Lower lobe of right lung (tissue), 2 donors: ENCODE measurements around the gene MAGI1. TPM values are rescaled to one million over a fixed set of nuclear protein-coding genes. Genes with fewer than 3 reads are reported as not detected.
"Not testable (repeated sequence)": the region's sequence is repeated elsewhere in the genome, so short reads cannot be mapped to it uniquely, and the experiment has no call there.

Experiments
- ATAC-seq, 2 donors: fragments of 200-7000 bp; cut with Tn5 transposase; one replicate each; pipeline ENCODE4 v1.9.1; 2020 to 2022; ENCODE audit warnings: mild to moderate bottlenecking in 2 of 2, moderate library complexity in 2 of 2
- DNase-seq: peaks from one replicate; pipeline ENCODE4 v3.0.0-alpha.2; 2020
- H3K27ac ChIP-seq: fragments of 200-600 bp; one replicate; pipeline ENCODE4 v1.8.0; 2022
- H3K27me3 ChIP-seq: fragments of 200-600 bp; one replicate; pipeline ENCODE4 v1.8.0; 2022; ENCODE audit warnings: low read depth
- H3K36me3 ChIP-seq: fragments of 200-600 bp; one replicate; pipeline ENCODE4 v1.8.0; 2022; ENCODE audit warnings: mild to moderate bottlenecking
- H3K4me1 ChIP-seq: fragments of 200-600 bp; one replicate; pipeline ENCODE4 v1.8.0; 2022
- H3K4me3 ChIP-seq: fragments of 200-600 bp; one replicate; pipeline ENCODE4 v1.8.0; 2022; ENCODE audit warnings: mild to moderate bottlenecking
- H3K9me3 ChIP-seq: fragments of 200-600 bp; one replicate; pipeline ENCODE4 v1.8.0; 2022
- intact Hi-C: fragments of 100-400 bp; cut with DNase I; formaldehyde crosslinking; loops from one replicate; pipeline ENCODE4 v1.11.0; 2022
- total RNA-seq: library from RNA; stranded (reverse); fragmentation: NEBNext Ultra II Directional; extraction: Animal tissue kit (Norgen Biotek cat#: 25700); gene quantifications from one replicate; pipeline ENCODE4 v1.2.1, GENCODE V29; 2021
- TF ChIP-seq, protein P1 (sequence below): fragments of 200-600 bp; IDR thresholded peaks from one replicate; pipeline ENCODE4 v1.8.0; 2022; ENCODE audit warnings: antibody characterized with exemption, mild to moderate bottlenecking
- donor health status: DM: no; HTN: yes; CAD: no; lungs with severe emphysema.

Gene MAGI1
- total RNA-seq, 1 donor from 2014 or later: 35.5 TPM

DNA sequence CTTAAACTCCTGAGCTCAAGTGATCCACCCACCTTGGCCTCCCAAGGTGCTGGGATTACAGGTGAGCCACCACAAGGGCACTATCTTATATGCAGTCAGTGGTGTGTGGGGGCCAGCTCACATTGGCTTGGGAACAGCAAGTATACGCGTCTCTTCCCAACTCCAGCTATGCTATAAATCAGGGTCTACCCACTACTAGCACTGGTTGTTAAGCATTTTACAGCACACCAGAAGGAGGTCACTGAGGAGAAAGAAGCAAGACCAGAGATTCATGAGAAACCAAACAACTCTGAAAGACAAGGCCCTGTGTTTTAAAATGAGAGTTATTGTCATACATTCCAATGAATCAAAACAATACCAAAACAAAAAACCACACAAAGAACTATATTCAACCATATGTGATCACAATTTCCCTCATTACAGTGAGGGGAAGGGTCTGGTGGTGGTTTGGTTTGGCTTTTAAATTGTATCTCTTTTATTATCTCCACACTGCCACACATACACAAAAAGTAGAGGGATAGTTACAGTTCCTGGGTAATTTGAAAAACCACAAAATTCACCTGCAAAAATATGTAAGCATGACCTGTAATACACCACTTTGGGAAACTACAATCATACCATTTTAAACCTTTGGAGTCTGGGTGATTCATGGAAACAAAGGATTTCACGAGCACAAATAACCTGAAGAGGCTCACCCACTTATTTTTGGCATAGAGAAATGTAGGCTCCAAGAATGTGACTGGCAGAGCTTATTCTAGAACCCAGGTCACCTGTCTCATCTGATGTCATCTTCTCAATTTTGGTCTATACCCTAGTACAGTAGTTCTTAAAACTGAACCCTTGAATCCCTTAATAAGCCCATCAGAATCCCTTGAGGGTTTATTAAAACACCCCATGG lies 5.2 kb downstream of the MAGI1 start:
- H3K27me3 ChIP-seq: no peaks in the 10 kb centered on the region
- ATAC-seq (no peak), DNase-seq (no peak)
- H3K27ac ChIP-seq: no peak overlapping the region
- no peak overlapping the region for H3K4me3 ChIP-seq
- no peaks in the 10 kb centered on the region for H3K9me3 ChIP-seq
- H3K36me3 ChIP-seq: no peaks in the 10 kb centered on the region
- intact Hi-C loops: no loop called here
- peaks cover 20% of the 10 kb centered on the region for H3K4me1 ChIP-seq
- TF ChIP-seq, protein P1, sequence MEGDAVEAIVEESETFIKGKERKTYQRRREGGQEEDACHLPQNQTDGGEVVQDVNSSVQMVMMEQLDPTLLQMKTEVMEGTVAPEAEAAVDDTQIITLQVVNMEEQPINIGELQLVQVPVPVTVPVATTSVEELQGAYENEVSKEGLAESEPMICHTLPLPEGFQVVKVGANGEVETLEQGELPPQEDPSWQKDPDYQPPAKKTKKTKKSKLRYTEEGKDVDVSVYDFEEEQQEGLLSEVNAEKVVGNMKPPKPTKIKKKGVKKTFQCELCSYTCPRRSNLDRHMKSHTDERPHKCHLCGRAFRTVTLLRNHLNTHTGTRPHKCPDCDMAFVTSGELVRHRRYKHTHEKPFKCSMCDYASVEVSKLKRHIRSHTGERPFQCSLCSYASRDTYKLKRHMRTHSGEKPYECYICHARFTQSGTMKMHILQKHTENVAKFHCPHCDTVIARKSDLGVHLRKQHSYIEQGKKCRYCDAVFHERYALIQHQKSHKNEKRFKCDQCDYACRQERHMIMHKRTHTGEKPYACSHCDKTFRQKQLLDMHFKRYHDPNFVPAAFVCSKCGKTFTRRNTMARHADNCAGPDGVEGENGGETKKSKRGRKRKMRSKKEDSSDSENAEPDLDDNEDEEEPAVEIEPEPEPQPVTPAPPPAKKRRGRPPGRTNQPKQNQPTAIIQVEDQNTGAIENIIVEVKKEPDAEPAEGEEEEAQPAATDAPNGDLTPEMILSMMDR: no peak

DNA sequence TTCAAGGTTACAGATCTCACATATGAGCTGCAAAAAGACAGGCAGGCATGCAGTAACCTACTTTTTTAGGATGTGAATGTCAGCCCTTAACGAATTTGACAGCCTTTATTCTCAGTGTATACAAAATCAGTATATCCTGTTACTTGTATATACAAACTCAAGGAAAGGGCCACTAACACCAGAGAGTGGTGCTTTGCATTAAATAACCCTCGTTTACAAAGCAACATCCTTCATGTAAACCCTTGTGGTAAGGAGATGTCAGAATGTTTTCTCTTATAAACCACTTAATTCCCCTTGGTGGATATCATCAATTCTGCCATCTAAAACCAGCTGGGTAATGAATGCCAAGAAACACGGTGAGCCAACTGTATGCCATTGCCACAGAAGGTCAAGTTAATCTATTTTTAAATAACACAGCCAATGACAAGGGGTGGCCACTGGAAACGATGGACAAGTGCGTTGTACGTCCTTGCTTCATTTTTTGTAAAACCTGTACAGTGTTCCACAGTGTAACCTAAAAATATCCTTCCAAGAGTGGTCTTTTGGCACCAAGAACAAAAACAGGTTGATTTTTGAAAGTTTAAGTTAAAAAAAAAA lies 7.5 kb downstream of the MAGI1 start:
- no peak for ATAC-seq
- intact Hi-C loops: no loop called here
- peaks cover 13% of the 10 kb centered on the region for H3K4me1 ChIP-seq
- no peak overlapping the region for H3K4me3 ChIP-seq
- H3K9me3 ChIP-seq: no peaks in the 10 kb centered on the region
- H3K27ac ChIP-seq: no peak overlapping the region
- TF ChIP-seq, protein P1: no peak
- H3K36me3 ChIP-seq: no peaks in the 10 kb centered on the region
- DNase-seq: no peak
- no peaks in the 10 kb centered on the region for H3K27me3 ChIP-seq

DNA sequence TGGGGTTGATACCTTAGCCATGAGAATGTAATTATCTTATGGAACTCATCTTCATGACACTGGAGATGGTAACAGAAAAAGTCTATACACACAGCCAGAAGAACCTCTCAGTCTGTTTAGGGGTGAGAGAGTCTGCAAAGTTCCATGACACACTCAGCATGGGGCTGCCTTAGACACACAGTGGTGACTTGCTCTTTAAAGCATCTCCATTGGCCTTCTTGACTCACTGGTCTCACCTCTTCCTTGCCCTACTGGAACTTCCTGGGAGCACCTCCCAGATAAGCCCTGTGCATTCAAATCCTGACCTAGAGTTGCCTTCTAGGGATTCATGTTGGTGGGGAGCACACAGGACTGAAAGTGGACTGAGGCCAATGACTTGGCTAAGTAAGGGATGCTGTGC lies 9.3 kb downstream of the MAGI1 start:
- DNase-seq (no peak), ATAC-seq (no peak)
- TF ChIP-seq, protein P1: no peak
- H3K9me3 ChIP-seq: no peaks in the 10 kb centered on the region
- H3K27ac ChIP-seq: no peak overlapping the region
- no peak overlapping the region for H3K4me3 ChIP-seq
- H3K27me3 ChIP-seq: no peaks in the 10 kb centered on the region
- H3K4me1 ChIP-seq: peaks cover 6% of the 10 kb centered on the region
- H3K36me3 ChIP-seq: no peaks in the 10 kb centered on the region
- intact Hi-C loops: no loop called here

DNA sequence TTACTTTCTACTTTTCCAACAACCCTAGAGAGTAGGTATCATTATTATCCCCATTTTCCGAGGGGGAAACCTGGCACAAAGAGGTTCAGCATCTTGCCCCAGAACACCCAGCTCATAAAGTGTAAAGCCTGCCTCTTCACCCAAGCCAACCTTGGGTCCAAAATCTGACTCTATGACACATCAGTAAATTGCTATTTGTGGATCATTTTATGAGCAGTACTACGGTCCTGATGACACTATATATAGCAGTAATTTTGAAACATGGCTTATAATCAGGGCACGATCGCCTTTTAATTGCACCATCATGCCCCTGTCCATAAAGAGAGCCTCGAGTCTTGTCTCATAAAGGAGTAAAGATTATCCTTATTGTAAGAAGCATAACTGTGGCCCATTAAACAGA lies 9.7 kb downstream of the MAGI1 start:
- H3K27ac ChIP-seq: no peak overlapping the region
- no peak overlapping the region for H3K4me3 ChIP-seq
- H3K4me1 ChIP-seq: peaks cover 6% of the 10 kb centered on the region
- intact Hi-C loops: no loop called here
- TF ChIP-seq, protein P1: no peak
- no peak for ATAC-seq
- no peaks in the 10 kb centered on the region for H3K9me3 ChIP-seq
- no peaks in the 10 kb centered on the region for H3K36me3 ChIP-seq
- H3K27me3 ChIP-seq: no peaks in the 10 kb centered on the region
- no peak for DNase-seq

DNA sequence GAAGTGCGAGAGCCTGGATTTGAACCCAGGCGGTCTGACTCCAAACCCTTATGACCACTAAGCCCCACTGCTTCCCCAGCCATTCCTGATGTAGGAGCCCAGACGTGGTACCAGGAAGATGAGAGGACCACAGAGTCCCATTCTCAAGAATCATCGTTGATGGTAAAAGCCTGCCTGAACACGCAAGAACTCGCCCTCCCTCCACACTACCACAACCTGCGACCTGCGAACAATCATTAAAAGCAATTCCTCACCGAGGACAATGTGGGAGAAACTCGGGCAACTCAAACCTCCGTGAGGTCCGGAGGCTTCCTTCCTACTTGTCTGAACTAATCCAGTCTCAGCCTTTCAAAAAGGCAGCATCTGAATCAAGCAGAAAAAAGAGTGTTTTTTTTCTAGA lies 10.3 kb downstream of the MAGI1 start:
- ATAC-seq (no peak), DNase-seq (no peak)
- Histone ChIP-seq H3K36me3 (no peaks in the 10 kb centered on the region), H3K27ac (no peak overlapping the region), H3K9me3 (no peaks in the 10 kb centered on the region), H3K4me3 (no peak overlapping the region), H3K27me3 (no peaks in the 10 kb centered on the region), H3K4me1 (peaks cover 6% of the 10 kb centered on the region)
- intact Hi-C loops: no loop called here
- TF ChIP-seq, protein P1: no peak

DNA sequence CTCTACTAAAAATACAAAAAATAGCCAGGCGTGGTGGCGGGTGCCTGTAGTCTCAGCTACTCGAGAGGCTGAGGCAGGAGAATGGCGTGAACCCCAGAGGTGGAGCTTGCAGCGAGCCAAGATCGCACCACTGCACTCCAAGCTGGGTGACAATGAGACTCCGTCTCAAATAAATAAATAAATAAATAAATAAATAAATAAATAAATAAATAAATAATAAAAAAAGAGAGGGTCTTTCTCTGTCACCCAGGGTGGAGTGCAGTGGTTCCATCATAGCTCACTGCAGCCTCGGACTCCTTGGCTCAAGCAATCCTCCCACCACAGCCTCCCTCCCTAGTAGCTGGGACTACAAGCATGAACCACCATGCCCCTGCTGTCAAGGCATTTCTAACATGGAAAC lies 11.6 kb downstream of the MAGI1 start:
- H3K27ac ChIP-seq, H3K27me3 ChIP-seq, H3K36me3 ChIP-seq, H3K4me3 ChIP-seq, H3K4me1 ChIP-seq, DNase-seq, intact Hi-C loops, ATAC-seq, H3K9me3 ChIP-seq: not testable (repeated sequence)
